Measurements from ENCODE around the gene IDE.
"Not testable (repeated sequence)": the region's sequence is repeated elsewhere in the genome, so short reads cannot be mapped to it uniquely, and the experiment has no call there.

Gene IDE

DNA sequence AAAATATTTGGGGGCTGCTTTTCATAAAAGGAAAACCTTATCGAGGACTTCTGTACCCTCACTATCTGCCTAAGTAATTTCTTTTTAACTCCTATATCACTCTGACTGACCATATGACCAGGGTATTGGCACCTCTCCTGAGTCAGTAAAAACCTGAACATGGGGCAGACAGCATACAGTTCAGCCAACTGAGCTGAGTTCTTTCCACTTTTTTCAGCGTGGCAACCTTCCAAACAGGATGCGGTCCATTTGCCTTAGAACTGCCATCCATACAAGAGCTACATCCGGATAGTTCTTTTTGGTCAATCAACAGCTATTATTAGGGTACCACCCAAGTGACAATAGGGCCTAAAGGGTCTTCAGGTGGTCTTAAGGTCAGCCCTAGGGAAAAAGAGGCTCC, 160.4 kb downstream of the IDE start:
- no peak overlapping the region for H3K4me3 ChIP-seq (ENCODE audit: low read depth in 1 of 2, low read length in 2 of 2)
- peaks cover 0 to 6% of the 10 kb centered on the region in 2 donors for H3K9me3 ChIP-seq (ENCODE audit: control insufficient read depth in 1 of 2, low read length in 2 of 2)
- no peaks in the 10 kb centered on the region for H3K27me3 ChIP-seq (ENCODE audit: low read depth, low read length)
- no peak overlapping the region for H3K27ac ChIP-seq (ENCODE audit: low read length)
- H3K4me1 ChIP-seq (ENCODE audit: control insufficient read depth in 1 of 2, insufficient read depth in 2 of 2, low read length in 2 of 2) = no peaks in the 10 kb centered on the region
- H3K36me3 ChIP-seq (ENCODE audit: control insufficient read depth in 1 of 2, insufficient read depth in 2 of 2, low read length in 2 of 2) = no peaks in the 10 kb centered on the region

DNA sequence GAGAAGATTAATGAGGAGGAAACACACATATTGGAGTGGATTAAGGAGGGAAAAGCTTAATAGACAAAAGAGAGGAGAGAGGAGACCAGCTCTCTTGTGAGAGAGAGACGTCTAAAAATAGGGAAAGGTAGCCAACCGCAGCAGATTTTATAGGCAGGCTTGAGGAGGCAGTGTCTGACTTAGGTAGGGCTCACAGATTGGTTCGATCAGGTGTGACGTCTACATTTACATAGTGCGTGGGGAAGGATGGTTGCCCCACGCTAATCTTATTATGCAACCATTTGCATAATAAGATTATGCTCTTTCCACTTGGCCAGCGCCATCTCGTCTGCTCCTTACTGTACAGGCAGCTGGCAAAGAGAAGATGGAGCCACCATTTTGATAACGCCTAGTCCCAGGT, 160.9 kb downstream of the IDE start:
- H3K9me3 ChIP-seq (ENCODE audit: control insufficient read depth in 1 of 2, low read length in 2 of 2) = peaks cover 0 to 6% of the 10 kb centered on the region in 2 donors
- H3K4me3 ChIP-seq (ENCODE audit: low read depth in 1 of 2, low read length in 2 of 2) = no peak overlapping the region
- H3K27me3 ChIP-seq (ENCODE audit: low read depth, low read length) = no peaks in the 10 kb centered on the region
- H3K27ac ChIP-seq (ENCODE audit: low read length) = no peak overlapping the region
- H3K4me1 ChIP-seq (ENCODE audit: control insufficient read depth in 1 of 2, insufficient read depth in 2 of 2, low read length in 2 of 2) = no peaks in the 10 kb centered on the region
- no peaks in the 10 kb centered on the region for H3K36me3 ChIP-seq (ENCODE audit: control insufficient read depth in 1 of 2, insufficient read depth in 2 of 2, low read length in 2 of 2)

DNA sequence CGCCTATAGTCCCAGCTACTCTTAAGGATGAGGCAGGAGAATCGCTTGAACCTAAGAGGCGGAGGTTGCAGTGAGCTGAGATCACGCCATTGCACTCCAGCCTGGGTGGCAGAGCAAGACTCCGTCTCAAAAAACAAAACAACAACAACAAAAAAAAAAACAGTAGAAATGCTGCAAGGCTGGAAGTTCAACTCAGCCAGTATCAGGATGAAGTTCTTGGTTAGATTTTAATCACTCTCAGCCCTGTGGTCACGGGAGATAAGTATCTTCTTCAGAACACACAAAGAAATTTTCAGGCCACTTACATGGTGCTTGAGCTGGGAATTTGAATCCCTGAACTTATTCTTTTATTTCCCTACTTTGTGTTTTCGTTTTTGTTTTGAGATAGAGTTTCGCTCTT, 162.5 kb downstream of the IDE start:
- H3K27me3 ChIP-seq (ENCODE audit: low read depth, low read length) = no peaks in the 10 kb centered on the region

DNA sequence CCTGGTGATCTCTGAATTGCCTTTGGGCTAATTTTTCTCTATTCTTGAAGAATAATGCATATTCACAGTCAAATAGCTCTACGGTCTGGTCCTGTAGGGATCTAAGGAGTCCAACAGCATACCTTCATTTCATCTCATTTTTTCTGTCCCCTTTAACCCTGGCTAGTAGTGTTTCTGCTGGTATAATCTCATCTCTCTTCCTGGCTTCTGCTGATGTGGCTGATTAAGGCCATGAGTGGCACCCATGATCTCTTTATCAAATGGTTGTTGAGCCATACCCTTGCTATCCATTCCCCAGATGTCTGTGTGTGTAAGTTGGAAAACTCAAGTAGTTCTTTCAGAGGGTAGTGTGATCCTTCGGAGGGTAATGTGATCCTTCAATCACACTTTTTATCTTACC, 163.4 kb downstream of the IDE start:
- Histone ChIP-seq H3K27me3 (ENCODE audit: low read depth, low read length) (no peaks in the 10 kb centered on the region), H3K4me3 (ENCODE audit: low read depth in 1 of 2, low read length in 2 of 2) (no peak overlapping the region), H3K9me3 (ENCODE audit: control insufficient read depth in 1 of 2, low read length in 2 of 2) (no peaks in the 10 kb centered on the region), H3K36me3 (ENCODE audit: control insufficient read depth in 1 of 2, insufficient read depth in 2 of 2, low read length in 2 of 2) (no peaks in the 10 kb centered on the region), H3K27ac (ENCODE audit: low read length) (no peak overlapping the region), H3K4me1 (ENCODE audit: control insufficient read depth in 1 of 2, insufficient read depth in 2 of 2, low read length in 2 of 2) (no peaks in the 10 kb centered on the region)

More for the DNA sequence above, 162.5 kb downstream of the IDE start:
- Histone ChIP-seq H3K4me3 (ENCODE audit: low read depth in 1 of 2, low read length in 2 of 2) (no peak overlapping the region), H3K4me1 (ENCODE audit: control insufficient read depth in 1 of 2, insufficient read depth in 2 of 2, low read length in 2 of 2) (no peaks in the 10 kb centered on the region), H3K27ac (ENCODE audit: low read length) (no peak overlapping the region), H3K36me3 (ENCODE audit: control insufficient read depth in 1 of 2, insufficient read depth in 2 of 2, low read length in 2 of 2) (no peaks in the 10 kb centered on the region), H3K9me3 (ENCODE audit: control insufficient read depth in 1 of 2, low read length in 2 of 2) (peaks cover 0 to 4% of the 10 kb centered on the region in 2 donors)

DNA sequence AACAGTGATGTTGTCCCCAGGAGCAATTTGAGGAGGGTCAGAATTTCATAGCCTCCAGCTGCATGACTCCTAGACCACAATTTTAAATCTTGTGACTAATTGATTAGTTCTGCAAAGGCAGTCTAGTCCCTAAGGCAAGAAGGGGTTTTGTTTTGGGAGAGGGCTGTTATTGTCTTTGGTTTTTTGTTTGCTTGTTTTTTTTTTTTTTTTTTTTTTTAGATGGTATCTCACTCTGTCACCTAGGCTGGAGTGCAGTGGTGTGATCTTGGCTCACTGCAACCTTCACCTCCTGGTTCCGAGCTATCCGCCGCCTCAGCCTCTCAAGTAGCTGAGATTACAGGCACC, 165.9 kb downstream of the IDE start:
- H3K36me3 ChIP-seq (ENCODE audit: control insufficient read depth in 1 of 2, insufficient read depth in 2 of 2, low read length in 2 of 2) = no peaks in the 10 kb centered on the region
- H3K4me1 ChIP-seq (ENCODE audit: control insufficient read depth in 1 of 2, insufficient read depth in 2 of 2, low read length in 2 of 2) = no peaks in the 10 kb centered on the region
- H3K27me3 ChIP-seq (ENCODE audit: low read depth, low read length) = no peaks in the 10 kb centered on the region
- H3K9me3 ChIP-seq (ENCODE audit: control insufficient read depth in 1 of 2, low read length in 2 of 2) = no peaks in the 10 kb centered on the region
- H3K4me3 ChIP-seq (ENCODE audit: low read depth in 1 of 2, low read length in 2 of 2) = no peak overlapping the region
- H3K27ac ChIP-seq (ENCODE audit: low read length) = no peak overlapping the region

DNA sequence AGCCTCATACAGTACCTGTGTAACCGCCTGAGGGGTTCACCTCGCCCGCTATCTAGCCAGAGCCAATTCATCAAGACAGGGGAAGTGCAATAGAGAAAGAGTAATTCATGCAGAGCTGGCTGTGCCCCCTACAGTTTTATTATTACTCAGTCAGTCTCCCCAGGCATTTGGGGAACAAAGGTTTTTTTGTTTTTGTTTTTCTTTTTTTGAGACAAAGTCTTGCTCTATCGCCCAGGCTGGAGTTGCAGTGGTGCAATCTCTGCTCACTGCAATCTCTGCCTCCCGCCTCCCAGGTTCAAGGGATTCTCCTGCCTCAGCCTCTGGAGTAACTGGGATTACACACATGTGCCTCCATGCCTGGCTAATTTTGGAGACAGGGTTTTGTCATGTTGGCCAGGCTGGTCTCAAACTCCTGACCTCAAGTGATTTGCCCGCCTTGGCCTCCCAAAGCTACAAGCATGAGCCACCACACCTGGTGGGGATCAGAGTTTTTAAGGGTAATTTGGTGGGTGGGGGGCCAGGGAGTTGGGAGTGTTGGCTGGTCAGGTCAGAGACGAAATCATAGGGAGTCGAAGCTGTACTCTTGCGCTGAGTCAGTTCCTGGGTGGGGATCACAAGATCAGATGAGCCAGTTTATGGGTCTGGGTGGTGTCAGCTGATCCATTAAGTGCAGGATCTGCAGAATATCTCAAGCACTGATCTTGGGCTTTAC, 166.4 kb downstream of the IDE start:
- Histone ChIP-seq H3K4me3 (ENCODE audit: low read depth in 1 of 2, low read length in 2 of 2) (no peak overlapping the region), H3K4me1 (ENCODE audit: control insufficient read depth in 1 of 2, insufficient read depth in 2 of 2, low read length in 2 of 2) (no peaks in the 10 kb centered on the region), H3K9me3 (ENCODE audit: control insufficient read depth in 1 of 2, low read length in 2 of 2) (no peaks in the 10 kb centered on the region), H3K27ac (ENCODE audit: low read length) (no peak overlapping the region), H3K27me3 (ENCODE audit: low read depth, low read length) (no peaks in the 10 kb centered on the region), H3K36me3 (ENCODE audit: control insufficient read depth in 1 of 2, insufficient read depth in 2 of 2, low read length in 2 of 2) (no peaks in the 10 kb centered on the region)

DNA sequence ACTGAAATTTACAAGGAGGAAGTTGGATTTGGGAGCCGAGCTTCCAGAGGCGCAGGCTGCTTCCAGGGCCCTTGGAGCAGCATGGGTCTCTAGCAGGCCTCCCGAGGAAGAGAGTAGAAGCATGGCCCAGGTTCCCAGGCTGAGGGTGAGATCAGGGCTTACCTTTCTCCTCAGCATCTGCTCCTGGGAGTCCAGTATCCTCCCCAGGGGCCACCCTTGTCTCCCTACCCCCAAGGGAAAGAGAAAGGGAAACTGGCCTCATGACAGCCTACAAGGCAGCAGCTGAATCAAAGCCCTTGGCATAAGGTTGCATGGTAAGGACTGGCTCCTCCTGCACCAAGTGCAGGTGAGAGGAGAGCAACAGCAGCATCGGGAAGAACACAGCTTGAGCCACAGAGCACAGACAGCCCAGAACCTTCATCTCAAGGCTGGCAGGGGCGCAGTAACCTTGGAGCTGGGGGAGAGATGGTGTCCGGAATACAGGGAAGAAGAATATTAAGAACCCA, 168.4 kb downstream of the IDE start:
- no peaks in the 10 kb centered on the region for H3K9me3 ChIP-seq (ENCODE audit: control insufficient read depth in 1 of 2, low read length in 2 of 2)
- no peaks in the 10 kb centered on the region for H3K4me1 ChIP-seq (ENCODE audit: control insufficient read depth in 1 of 2, insufficient read depth in 2 of 2, low read length in 2 of 2)
- H3K27ac ChIP-seq (ENCODE audit: low read length) = no peak overlapping the region

DNA sequence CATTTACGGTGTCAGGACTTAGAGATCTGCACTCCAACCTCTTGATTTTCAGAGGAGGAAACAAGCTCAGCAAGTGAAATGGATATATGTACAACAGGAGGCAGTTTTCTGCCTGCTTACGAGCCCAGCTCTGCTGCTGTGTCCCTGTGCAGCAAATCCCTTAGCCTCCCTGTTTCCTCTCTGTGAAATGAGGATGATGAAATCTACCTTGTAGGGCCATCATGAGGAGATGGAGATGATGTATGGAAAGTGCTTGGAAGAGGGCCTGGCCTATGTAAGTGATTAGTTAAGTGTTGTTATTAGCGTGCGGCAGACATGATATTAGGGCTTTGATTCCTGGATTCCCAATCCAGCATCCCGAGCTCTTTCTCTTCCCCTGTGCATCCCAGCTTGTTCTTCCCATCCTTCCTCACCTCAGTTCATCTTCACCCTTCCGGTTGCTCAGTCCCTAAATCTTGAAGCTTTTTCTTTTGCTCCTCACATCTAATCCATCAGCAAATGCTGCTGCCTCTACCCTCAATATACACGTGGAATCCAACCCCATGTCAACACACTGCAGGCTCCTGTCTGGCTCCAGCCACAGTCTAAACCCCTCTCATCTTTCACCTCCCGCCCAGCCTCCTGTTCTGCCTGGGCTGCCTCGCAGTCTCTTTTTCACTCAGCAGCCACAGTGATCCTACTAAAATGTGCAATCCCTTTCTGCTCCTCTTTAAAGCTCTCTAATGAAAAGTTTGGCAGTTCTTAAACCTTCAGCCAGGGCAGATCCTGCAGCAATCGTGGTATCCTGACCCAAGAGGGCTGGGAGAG, 169.1 kb downstream of the IDE start:
- no peaks in the 10 kb centered on the region for H3K4me1 ChIP-seq (ENCODE audit: control insufficient read depth in 1 of 2, insufficient read depth in 2 of 2, low read length in 2 of 2)
- no peaks in the 10 kb centered on the region for H3K27me3 ChIP-seq (ENCODE audit: low read depth, low read length)

More for the DNA sequence above, 168.4 kb downstream of the IDE start:
- H3K4me3 ChIP-seq (ENCODE audit: low read depth in 1 of 2, low read length in 2 of 2) = no peak overlapping the region
- H3K36me3 ChIP-seq (ENCODE audit: control insufficient read depth in 1 of 2, insufficient read depth in 2 of 2, low read length in 2 of 2) = no peaks in the 10 kb centered on the region
- no peaks in the 10 kb centered on the region for H3K27me3 ChIP-seq (ENCODE audit: low read depth, low read length)

DNA sequence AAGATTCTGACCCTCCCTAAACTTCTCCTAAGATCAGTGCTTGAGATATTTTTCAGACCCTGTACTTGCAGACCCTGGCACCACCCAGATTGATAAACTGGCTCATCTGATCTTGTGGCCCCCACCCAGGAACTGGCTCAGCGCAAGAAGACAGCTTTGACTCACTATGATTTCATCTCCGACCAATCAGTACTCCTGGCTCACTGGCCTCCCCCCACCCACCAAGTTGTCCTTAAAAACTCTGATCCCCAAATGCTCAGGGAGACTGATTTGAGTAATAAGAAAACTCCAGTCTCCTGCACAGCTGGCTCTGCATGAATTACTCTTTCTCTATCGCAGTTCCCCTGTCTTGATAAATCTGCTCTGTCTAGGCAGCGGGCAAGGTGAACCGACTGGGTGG, 171.7 kb downstream of the IDE start:
- H3K27ac ChIP-seq (ENCODE audit: low read length); H3K36me3 ChIP-seq (ENCODE audit: control insufficient read depth in 1 of 2, insufficient read depth in 2 of 2, low read length in 2 of 2); H3K27me3 ChIP-seq (ENCODE audit: low read depth, low read length); H3K4me1 ChIP-seq (ENCODE audit: control insufficient read depth in 1 of 2, insufficient read depth in 2 of 2, low read length in 2 of 2); H3K9me3 ChIP-seq (ENCODE audit: control insufficient read depth in 1 of 2, low read length in 2 of 2); H3K4me3 ChIP-seq (ENCODE audit: low read depth in 1 of 2, low read length in 2 of 2): not testable (repeated sequence)

More for the DNA sequence above, 169.1 kb downstream of the IDE start:
- no peaks in the 10 kb centered on the region for H3K36me3 ChIP-seq (ENCODE audit: control insufficient read depth in 1 of 2, insufficient read depth in 2 of 2, low read length in 2 of 2)
- H3K9me3 ChIP-seq (ENCODE audit: control insufficient read depth in 1 of 2, low read length in 2 of 2) = no peaks in the 10 kb centered on the region
- H3K4me3 ChIP-seq (ENCODE audit: low read depth in 1 of 2, low read length in 2 of 2) = no peak overlapping the region
- no peak overlapping the region for H3K27ac ChIP-seq (ENCODE audit: low read length)

All from muscle layer of duodenum (tissue), 2 donors.